ENCODE data around the gene BOD1. TPM values are rescaled to one million over a fixed set of nuclear protein-coding genes. Genes with fewer than 3 reads are reported as not detected.

The BOD1 gene
- total RNA-seq, 1 experiment from 2014 or later, result 98.6 TPM

- no peak for DNase-seq (ENCODE audit: low spot score)
- in situ Hi-C loops (cut with HindIII; ENCODE audit: low sequenced_read_pairs), result no loop called here
Observed at GRCh38 chr5:173642895-173643481, 26.5 kb upstream of the BOD1 start.

DNA sequence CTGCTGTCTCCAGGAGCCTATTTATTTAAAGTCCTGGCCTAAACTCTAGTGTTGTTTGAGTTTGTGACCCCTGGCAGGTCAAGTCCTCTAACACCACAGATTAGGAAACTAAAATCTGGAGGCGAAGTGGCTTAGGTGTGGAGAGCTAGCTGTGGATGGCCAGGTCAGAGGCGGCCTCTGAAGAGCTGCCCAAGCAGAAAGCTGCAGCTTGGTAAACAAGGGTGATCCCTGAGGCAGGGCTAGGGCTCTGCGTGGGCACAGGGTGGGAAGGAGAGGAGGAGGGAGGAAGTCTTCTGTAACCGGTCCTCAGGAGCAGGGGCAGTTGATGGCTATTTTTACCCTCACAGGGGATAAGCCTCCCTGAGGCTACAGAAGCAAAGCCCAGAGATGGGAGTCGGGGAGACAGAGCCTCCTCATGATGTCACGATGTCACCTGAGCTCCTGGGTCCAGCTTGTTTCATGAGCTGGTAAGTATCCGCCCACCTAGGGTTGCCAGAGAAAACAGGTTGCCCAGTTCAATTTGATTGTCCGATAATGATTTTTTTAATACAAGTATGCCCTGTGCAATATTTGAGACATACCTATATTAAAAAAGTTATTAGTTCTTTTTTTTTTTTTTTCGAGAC is 25.9 kb upstream of the BOD1 start:
- in situ Hi-C loops (cut with HindIII; ENCODE audit: low sequenced_read_pairs), result no loop called here
- DNase-seq (ENCODE audit: low spot score), result no peak

DNA sequence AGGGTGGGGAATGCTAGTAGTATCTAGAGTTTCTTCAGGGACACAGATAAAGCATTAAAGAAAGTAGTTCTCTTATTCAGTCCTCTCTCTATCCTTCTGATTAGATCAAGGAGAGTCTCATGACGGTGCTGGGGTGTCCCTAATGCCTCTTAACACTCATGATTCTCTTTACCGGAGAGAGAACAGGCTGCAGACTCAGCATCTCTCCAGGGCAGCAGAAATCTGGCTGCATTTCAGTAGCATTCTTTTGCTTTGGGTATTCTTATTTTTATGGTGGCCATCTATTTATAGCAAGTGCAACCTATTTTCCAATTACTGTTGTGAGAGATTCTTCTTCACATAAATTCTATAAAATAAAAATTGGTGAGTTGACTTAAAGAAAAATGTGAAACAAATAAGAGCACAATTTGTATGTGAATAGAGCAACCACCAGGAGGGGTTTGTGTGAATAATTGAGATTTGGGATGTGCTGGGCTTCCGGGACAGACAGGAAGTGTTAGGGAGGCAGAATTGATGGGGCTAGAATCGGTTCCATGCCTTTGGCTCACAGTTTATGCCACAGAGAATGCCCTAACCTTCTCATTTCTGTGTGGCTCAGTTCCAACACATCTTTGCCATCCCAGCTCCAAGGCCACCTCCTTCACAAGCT is 23.8 kb upstream of the BOD1 start:
- in situ Hi-C loops (cut with HindIII; ENCODE audit: low sequenced_read_pairs), result no loop called here
- peak; percentile 56 for DNase-seq (ENCODE audit: low spot score)

GRCh38 chr5:173638126-173639040 is 21.9 kb upstream of the BOD1 start:
- DNase-seq (ENCODE audit: low spot score), result no peak
- in situ Hi-C loops (cut with HindIII; ENCODE audit: low sequenced_read_pairs), result no loop called here

GRCh38 chr5:173637340-173637739 is 20.9 kb upstream of the BOD1 start:
- in situ Hi-C loops (cut with HindIII; ENCODE audit: low sequenced_read_pairs), result no loop called here
- DNase-seq (ENCODE audit: low spot score), result no peak

DNA sequence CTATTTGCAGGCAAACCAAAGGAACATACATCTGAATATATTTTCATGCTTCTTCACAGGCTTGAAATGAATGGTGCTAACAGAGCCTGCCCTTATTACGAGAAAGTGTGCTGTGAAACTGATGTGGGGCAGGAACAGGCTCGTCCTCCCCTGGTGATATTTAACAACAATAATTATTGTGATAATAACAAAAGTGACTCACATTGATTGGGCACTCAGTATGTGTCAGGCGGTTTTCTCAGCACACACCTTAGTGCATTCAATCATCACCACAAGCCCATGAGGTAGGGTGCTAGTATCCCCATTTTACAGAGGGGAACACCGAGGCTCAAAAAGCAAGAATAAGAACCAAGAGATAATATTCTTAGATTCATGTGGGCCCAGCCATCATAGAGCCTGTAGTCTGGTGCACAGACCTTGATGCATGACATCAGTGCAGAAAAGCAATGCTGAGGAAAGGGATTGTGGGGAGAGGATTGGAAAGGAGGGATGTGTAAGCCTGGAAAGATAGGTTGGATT is 18.1 kb upstream of the BOD1 start:
- no peak for DNase-seq (ENCODE audit: low spot score)
- in situ Hi-C loops (cut with HindIII; ENCODE audit: low sequenced_read_pairs), result no loop called here

- in situ Hi-C loops (cut with HindIII; ENCODE audit: low sequenced_read_pairs), result no loop called here
Observed at GRCh38 chr5:173633304-173633703, 16.9 kb upstream of the BOD1 start.

DNA sequence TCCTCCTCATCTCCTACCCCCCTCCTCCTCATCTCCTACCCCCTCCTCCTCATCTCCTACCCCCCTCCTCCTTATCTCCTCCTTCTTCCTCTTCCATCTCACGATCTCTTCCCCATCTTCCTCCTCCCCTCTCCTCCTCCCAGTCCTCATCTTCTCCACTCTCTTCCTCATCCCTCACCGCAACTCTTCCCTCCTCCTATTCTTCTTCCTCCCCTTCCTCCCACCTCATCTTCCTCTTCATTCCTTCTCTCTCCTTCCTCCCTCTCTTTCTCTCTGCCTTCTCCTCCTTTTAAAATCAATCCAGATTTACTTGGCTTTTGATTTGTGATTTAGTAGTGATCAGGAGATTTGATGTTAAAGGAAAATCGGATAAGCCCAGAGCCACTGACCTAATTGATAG is 15.0 kb upstream of the BOD1 start:
- in situ Hi-C loops (cut with HindIII; ENCODE audit: low sequenced_read_pairs), result no loop called here
- no peak for DNase-seq (ENCODE audit: low spot score)

More at GRCh38 chr5:173633304-173633703, 16.9 kb upstream of the BOD1 start:
- no peak for DNase-seq (ENCODE audit: low spot score)

GRCh38 chr5:173630724-173631365 is 14.4 kb upstream of the BOD1 start:
- in situ Hi-C loops (cut with HindIII; ENCODE audit: low sequenced_read_pairs), result no loop called here
- DNase-seq (ENCODE audit: low spot score), result no peak

DNA sequence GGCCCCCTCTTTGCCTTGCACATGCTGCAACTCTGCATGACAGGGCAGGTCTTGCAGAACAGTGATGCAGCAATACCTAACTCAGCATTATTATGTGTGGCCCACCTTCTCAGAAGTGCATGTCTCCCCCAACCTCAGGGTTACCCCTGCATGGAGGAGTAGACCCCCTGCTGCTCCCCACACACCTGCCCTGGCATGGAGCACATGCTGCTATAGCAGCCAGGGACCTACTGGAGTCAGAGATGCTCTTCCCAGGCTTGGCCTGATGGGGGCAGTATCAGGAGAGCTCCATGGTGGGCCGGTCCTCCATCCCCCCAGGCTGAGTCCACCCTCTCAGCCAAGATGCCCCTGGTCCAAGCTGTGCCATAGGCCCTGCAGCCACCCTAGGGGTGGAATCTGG is 13.2 kb upstream of the BOD1 start:
- in situ Hi-C loops (cut with HindIII; ENCODE audit: low sequenced_read_pairs), result no loop called here

GRCh38 chr5:173628501-173628900 is 12.1 kb upstream of the BOD1 start:
- in situ Hi-C loops (cut with HindIII; ENCODE audit: low sequenced_read_pairs), result no loop called here
- DNase-seq (ENCODE audit: low spot score), result no peak

More for the DNA sequence above, 13.2 kb upstream of the BOD1 start:
- no peak for DNase-seq (ENCODE audit: low spot score)

DNA sequence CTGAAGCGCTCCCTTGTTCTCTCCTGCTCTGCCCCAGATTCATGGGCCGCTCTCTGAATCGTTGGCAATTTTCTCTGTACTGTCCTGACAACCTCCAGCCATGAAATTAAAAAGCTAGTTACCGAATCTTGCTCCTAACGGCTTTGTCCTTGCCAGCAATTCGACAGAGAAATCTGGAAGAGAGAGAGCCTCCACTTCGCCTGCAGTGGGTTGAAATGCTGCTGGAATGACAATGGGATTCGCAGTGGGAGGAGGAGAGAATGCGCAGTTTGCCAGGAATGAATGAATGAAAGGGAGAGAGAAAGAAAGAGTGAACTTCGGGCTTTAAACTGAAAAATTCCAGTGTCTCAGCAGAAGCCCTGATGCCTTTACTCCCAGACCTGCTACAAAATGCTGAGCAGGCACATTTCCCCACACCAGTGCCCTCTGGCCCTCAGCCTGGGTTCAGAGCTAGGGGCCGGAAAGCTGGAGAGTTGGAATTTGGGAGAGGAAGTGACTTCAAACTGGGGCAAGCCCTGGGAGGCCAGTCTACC is 11.5 kb upstream of the BOD1 start:
- peak; percentile 54 for DNase-seq (ENCODE audit: low spot score)
- in situ Hi-C loops (cut with HindIII; ENCODE audit: low sequenced_read_pairs), result no loop called here

DNA sequence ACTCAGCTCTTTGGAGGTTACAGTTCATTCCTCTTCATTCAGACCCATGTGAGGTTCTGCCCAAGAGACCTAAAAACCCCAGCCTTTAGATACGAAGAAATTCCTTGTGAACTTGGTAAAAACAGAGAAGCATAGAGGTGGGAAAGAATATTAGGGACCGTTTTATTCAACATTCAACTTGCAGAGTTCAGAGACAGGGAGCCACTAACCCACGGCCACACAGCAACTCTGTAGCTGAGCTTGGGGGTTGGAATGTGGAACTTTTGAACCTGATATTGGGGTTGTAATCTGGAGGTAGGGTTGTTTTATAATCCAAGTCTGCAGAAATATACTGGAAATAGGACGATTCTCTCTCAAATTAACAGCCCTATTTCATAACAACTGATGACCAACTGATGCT is 10.8 kb upstream of the BOD1 start:
- DNase-seq (ENCODE audit: low spot score), result no peak
- in situ Hi-C loops (cut with HindIII; ENCODE audit: low sequenced_read_pairs), result no loop called here

- no peak for DNase-seq (ENCODE audit: low spot score)
- in situ Hi-C loops (cut with HindIII; ENCODE audit: low sequenced_read_pairs), result no loop called here
Observed at GRCh38 chr5:173626505-173626820, 10.0 kb upstream of the BOD1 start.

DNA sequence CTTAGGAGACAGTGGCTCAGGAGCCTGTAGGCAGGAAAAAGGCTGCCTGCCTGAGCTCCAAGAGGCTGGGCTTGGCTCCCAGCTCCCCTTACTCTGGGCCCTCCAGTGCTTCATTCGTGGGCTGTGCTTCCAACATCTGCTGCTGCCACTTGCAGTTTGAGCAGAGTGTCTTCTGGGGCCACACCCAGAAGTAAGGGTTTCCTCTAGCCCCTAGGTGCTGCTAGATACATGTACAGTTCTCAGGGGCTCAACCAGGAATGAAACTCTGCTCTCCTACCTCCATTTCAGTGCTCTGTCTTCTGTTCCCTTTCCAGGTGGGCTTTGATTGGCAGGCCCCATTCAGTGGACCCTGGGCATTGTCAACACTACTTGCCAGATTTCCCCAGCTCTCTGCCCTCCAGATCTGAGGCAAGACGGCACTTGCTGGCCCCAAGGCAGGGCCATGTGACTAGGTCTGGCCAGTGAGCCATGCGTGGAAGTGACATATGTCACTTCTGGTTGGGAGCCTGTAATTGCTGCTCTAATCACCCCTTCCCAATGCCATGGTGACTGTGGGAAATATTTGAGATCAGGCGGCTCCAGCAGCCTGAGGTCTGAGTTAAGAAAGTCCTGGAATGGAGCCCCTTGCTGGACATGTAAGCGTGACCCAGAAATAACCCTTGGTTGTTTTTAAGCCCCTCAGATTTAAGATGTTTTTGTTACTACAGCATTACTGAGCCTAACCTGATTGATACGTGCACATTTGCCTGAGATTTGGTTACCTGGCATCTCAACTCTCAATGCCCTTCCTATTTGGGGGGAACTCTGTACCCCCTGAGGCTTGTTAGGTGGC is 9.4 kb upstream of the BOD1 start:
- DNase-seq (ENCODE audit: low spot score), result no peak
- in situ Hi-C loops (cut with HindIII; ENCODE audit: low sequenced_read_pairs), result no loop called here

DNA sequence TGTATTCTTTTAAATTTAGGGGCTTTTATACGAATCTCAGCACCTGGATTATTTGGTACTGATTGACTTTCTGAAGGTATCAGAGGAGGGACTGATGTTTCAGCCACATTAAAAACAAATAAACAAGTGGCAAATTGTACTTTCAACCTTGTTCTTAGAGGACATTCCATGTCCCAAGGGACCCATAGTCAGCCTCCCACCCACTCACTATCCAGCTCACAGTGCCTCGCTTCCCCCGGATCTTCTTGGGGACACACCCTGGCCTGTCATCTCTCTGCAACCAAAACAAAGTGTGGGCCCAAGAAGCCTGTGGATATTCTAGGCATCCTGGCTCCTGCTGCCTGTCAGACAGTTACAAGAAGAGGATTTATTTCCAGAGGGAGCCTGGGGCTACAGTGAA is 8.8 kb upstream of the BOD1 start:
- no peak for DNase-seq (ENCODE audit: low spot score)
- in situ Hi-C loops (cut with HindIII; ENCODE audit: low sequenced_read_pairs), result no loop called here

GRCh38 chr5:173624282-173624681 is 7.8 kb upstream of the BOD1 start:
- in situ Hi-C loops (cut with HindIII; ENCODE audit: low sequenced_read_pairs), result no loop called here
- DNase-seq (ENCODE audit: low spot score), result no peak

- no peak for DNase-seq (ENCODE audit: low spot score)
- in situ Hi-C loops (cut with HindIII; ENCODE audit: low sequenced_read_pairs), result no loop called here
Observed at GRCh38 chr5:173623789-173624188, 7.3 kb upstream of the BOD1 start.
